C4-2B (cell line): ENCODE results near the gene B3GALT5.

Experiments
- ZFX ChIP-seq: fragments of 450-650 bp; IDR thresholded peaks from 2 replicates; pipeline ENCODE4 v1.6.1; 2017
- TF ChIP-seq, protein P1 (sequence below): fragments of 450-650 bp; conservative IDR thresholded peaks from 2 replicates; pipeline ENCODE4 v1.5.1; 2017; ENCODE audit warnings: mild to moderate bottlenecking

DNA sequence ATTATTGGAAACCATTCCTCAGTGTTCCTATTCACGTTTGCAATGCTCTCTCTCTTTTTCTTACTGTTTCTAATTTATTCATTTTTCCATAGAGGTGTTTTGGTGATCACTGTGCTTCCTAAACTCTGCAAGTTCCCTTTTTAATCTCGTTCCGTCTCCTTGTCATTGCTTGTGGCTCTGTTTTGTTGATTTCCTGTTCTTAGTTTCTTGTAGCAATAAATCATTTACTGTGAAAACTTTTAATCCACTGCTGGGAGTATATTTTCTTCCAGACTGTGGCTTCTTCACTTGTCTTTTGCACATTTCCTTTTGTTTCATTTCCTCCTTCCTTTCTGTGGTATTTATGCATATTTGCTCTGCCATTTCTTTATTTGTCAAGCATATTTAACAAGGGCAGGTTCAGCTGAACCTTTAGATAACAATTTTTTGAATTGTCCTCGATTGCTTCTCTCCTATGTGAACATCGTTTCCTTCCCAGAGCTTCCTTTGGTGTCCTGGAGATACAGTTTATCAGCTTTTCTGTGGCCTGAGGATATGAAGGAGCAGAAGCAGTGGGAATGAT lies 3.6 kb downstream of the B3GALT5 start:
- TF ChIP-seq, protein P1, sequence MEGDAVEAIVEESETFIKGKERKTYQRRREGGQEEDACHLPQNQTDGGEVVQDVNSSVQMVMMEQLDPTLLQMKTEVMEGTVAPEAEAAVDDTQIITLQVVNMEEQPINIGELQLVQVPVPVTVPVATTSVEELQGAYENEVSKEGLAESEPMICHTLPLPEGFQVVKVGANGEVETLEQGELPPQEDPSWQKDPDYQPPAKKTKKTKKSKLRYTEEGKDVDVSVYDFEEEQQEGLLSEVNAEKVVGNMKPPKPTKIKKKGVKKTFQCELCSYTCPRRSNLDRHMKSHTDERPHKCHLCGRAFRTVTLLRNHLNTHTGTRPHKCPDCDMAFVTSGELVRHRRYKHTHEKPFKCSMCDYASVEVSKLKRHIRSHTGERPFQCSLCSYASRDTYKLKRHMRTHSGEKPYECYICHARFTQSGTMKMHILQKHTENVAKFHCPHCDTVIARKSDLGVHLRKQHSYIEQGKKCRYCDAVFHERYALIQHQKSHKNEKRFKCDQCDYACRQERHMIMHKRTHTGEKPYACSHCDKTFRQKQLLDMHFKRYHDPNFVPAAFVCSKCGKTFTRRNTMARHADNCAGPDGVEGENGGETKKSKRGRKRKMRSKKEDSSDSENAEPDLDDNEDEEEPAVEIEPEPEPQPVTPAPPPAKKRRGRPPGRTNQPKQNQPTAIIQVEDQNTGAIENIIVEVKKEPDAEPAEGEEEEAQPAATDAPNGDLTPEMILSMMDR = no peak
- TF ChIP-seq ZFX = no peak
